Activated CD8-positive, alpha-beta T cell treated with anti-CD3 and anti-CD28 coated beads for 36 hours (primary cell): ENCODE measurements around the gene NCOA7. TPM values are rescaled to one million over a fixed set of nuclear protein-coding genes. Genes with fewer than 3 reads are reported as not detected.
A peak's percentile ranks its signal among the peaks of the same experiment; 100 is the strongest.

ENCODE experiments used
- ATAC-seq: fragments of 200-7000 bp; cut with Tn5 transposase; one replicate; pipeline ENCODE4 v1.10.0; 2021; ENCODE audit warnings: mild to moderate bottlenecking, moderate library complexity
- CTCF ChIA-PET: fragments of 350-600 bp; sonication (Branson Sonifier 250); formaldehyde crosslinking; loops from one replicate; lab custom pipeline; 2021; ENCODE audit warnings: antibody characterized with exemption; lab: Charles Lee
- POLR2A ChIA-PET: fragments of 350-600 bp; sonication (Branson Sonifier 250); formaldehyde crosslinking; loops from one replicate; lab custom pipeline; 2021; ENCODE audit warnings: antibody characterized with exemption; lab: Charles Lee
- DNase-seq: peaks from one replicate; pipeline ENCODE4 v3.0.0-alpha.2; 2020
- H3K27ac Mint-ChIP-seq: one replicate; pipeline ENCODE4 v1.8.0; 2021; ENCODE audit warnings: mild to moderate bottlenecking, mixed read lengths
- H3K27me3 Mint-ChIP-seq: one replicate; pipeline ENCODE4 v1.8.0; 2021; ENCODE audit warnings: mixed read lengths
- H3K36me3 Mint-ChIP-seq: one replicate; pipeline ENCODE4 v1.8.0; 2021; ENCODE audit warnings: low read depth, mixed read lengths
- H3K4me1 Mint-ChIP-seq: one replicate; pipeline ENCODE4 v1.8.0; 2021; ENCODE audit warnings: low read depth, mixed read lengths
- H3K4me3 Mint-ChIP-seq: one replicate; pipeline ENCODE4 v1.8.0; 2021; ENCODE audit warnings: mild to moderate bottlenecking, moderate library complexity, mixed read lengths
- H3K9me3 Mint-ChIP-seq: one replicate; pipeline ENCODE4 v1.8.0; 2021; ENCODE audit warnings: mixed read lengths
- CTCF ChIP-seq: fragments of 200-600 bp; IDR thresholded peaks from one replicate; pipeline ENCODE4 v1.8.0; 2022; ENCODE audit warnings: antibody characterized with exemption, mild to moderate bottlenecking
- intact Hi-C: fragments of 100-400 bp; cut with micrococcal nuclease; formaldehyde crosslinking; loops from one replicate; pipeline ENCODE4 v1.10.0; 2022
- total RNA-seq, 2 experiments: library from RNA; stranded (reverse); gene quantifications; one replicate each; pipeline ENCODE4 v1.2.3, GENCODE V29; 2021

The NCOA7 gene
- total RNA-seq, 2 experiments from 2014 or later = 43.4 to 44.9 TPM

GRCh38 chr6:125923366-125923877, 132.7 kb downstream of the NCOA7 start:
- TF ChIP-seq CTCF = no peak
- ChIA-PET CTCF (interaction anchor here (0.9 to 4.0 kb wide), 3 partner anchors 17 to 33 kb away, joined by 6 to 23 read pairs (median 9); partner anchors contain the start of gene HINT3), POLR2A (interaction anchor here (1.0 to 1.4 kb wide), 2 partner anchors 63 to 142 kb away, joined by 3 read pairs; partner anchors contain the start of gene TRMT11)
- DNase-seq = no peak
- intact Hi-C loops = no loop called here
- Mint-ChIP-seq H3K9me3 (no peaks in the 10 kb centered on the region), H3K4me3 (no peak overlapping the region), H3K4me1 (peaks cover 29% of the 10 kb centered on the region), H3K36me3 (peaks cover 58% of the 10 kb centered on the region), H3K27me3 (no peaks in the 10 kb centered on the region), H3K27ac (peak overlapping the region; percentile 32)
- no peak for ATAC-seq

- H3K27me3 Mint-ChIP-seq = no peaks in the 10 kb centered on the region
- H3K4me3 Mint-ChIP-seq = no peak overlapping the region
- CTCF ChIA-PET = interaction anchor here (1.3 to 1.9 kb wide), 3 partner anchors 29 to 50 kb away, joined by 3 to 9 read pairs (median 5); partner anchors contain the start of gene HINT3
- intact Hi-C loops = no loop called here
- peaks cover 58% of the 10 kb centered on the region for H3K36me3 Mint-ChIP-seq
- H3K9me3 Mint-ChIP-seq = no peaks in the 10 kb centered on the region
- peak; percentile 57 for ATAC-seq
- no peak for DNase-seq
- no peak for TF ChIP-seq CTCF
- POLR2A ChIA-PET = interaction anchor here (1.0 kb wide), 2 partner anchors 10 to 142 kb away, joined by 3 read pairs; no protein-coding TSS in a partner anchor
- H3K27ac Mint-ChIP-seq = no peak overlapping the region
- peaks cover 22% of the 10 kb centered on the region for H3K4me1 Mint-ChIP-seq
These were observed 133.4 kb downstream of the NCOA7 start for GRCh38 chr6:125924169-125924568.

GRCh38 chr6:125924697-125925358, 134.1 kb downstream of the NCOA7 start:
- POLR2A ChIA-PET = interaction anchor here (1.0 kb wide), 1 partner anchor 10 kb away, joined by 3 read pairs; no protein-coding TSS in a partner anchor
- CTCF ChIA-PET = interaction anchor here (0.8 to 1.9 kb wide), 4 partner anchors 28 to 133 kb away, joined by 3 to 9 read pairs (median 4); partner anchors contain the start of gene HINT3
- Mint-ChIP-seq H3K36me3 (peaks cover 54% of the 10 kb centered on the region), H3K27ac (no peak overlapping the region), H3K4me3 (no peak overlapping the region), H3K9me3 (no peaks in the 10 kb centered on the region), H3K4me1 (peaks cover 20% of the 10 kb centered on the region), H3K27me3 (no peaks in the 10 kb centered on the region)
- intact Hi-C loops = no loop called here
- no peak for TF ChIP-seq CTCF
- DNase-seq (no peak), ATAC-seq (no peak)

- POLR2A ChIA-PET = no interaction called here
- H3K4me1 Mint-ChIP-seq = peaks cover 28% of the 10 kb centered on the region
- no peak for TF ChIP-seq CTCF
- H3K4me3 Mint-ChIP-seq = no peak overlapping the region
- H3K36me3 Mint-ChIP-seq = peaks cover 61% of the 10 kb centered on the region
- DNase-seq (no peak), ATAC-seq (no peak)
- peaks cover 4% of the 10 kb centered on the region for H3K9me3 Mint-ChIP-seq
- no peaks in the 10 kb centered on the region for H3K27me3 Mint-ChIP-seq
- CTCF ChIA-PET = interaction anchor here (1.6 to 1.9 kb wide), 2 partner anchors 21 to 29 kb away, joined by 5 to 6 read pairs; partner anchors contain the start of gene HINT3
- intact Hi-C loops = no loop called here
- H3K27ac Mint-ChIP-seq = peak overlapping the region; percentile 52
These were observed 136.0 kb downstream of the NCOA7 start for GRCh38 chr6:125926711-125927110.

GRCh38 chr6:125927761-125928160, 137.0 kb downstream of the NCOA7 start:
- Mint-ChIP-seq H3K9me3 (peaks cover 6% of the 10 kb centered on the region), H3K4me1 (peaks cover 36% of the 10 kb centered on the region), H3K27me3 (no peaks in the 10 kb centered on the region), H3K36me3 (peaks cover 58% of the 10 kb centered on the region), H3K4me3 (no peak overlapping the region), H3K27ac (no peak overlapping the region)
- CTCF ChIA-PET = interaction anchor here (1.9 kb wide), 1 partner anchor 28 kb away, joined by 5 read pairs; the partner anchor contains the start of gene HINT3
- no peak for DNase-seq
- intact Hi-C loops = no loop called here
- TF ChIP-seq CTCF = no peak
- POLR2A ChIA-PET = no interaction called here
- no peak for ATAC-seq
